ENCODE data around the gene TALDO1.
"Not testable (repeated sequence)": the region's sequence is repeated elsewhere in the genome, so short reads cannot be mapped to it uniquely, and the experiment has no call there.

The TALDO1 gene

DNA sequence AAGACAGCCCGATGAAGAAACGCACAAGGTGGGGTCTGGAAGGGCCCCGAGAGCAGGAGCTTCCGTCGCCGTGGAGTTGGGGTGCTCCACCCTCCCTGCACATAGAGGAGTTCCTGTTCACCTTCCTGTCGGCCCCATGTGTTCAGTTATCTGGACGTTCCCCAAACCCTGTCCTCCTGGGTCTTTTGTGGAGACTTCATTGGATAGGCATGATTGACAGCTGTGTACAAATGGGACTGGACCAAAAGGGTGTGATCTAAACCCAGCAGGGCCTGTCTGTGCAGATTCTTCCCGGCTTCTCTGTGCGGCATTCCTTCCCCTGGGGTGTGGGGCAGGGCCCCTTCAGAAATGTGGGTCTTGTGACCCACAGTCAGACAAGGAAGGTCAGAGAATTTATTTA is 9.4 kb upstream of the TALDO1 start:
- DNase-seq = not testable (repeated sequence)

- DNase-seq = no peak
Measured at GRCh38 chr11:742156-742546, 5.1 kb upstream of the TALDO1 start.

DNA sequence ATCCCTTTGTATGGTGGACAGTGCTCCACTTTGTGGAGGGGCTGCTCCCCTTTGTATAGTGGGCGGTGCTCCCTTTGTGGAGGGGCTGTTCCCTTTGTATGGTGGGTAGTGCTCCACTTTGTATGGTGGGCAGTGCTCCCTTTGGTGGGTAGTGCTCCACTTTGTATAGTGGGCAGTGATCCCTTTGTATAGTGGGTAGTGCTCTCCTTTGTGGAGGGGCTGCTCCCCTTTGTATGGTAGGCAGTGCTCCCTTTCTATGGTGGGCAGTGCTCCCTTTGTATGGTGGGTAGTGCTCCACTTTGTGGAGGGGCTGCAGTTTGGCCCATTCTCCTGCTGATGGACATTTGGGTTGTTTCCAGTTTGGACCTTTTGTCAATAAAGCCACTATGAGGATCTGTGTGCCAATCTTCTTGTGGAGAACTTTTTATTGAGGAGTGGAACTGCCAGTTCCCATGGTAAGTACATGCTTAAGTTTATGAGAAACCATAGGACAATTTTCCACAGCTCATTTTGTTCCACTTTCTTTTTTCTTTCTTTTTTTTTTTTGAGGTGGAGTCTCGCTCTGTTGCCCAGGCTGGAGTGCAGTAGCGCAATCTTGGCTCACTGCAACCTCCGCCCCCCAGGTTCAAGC is 4.6 kb upstream of the TALDO1 start:
- DNase-seq = no peak

DNA sequence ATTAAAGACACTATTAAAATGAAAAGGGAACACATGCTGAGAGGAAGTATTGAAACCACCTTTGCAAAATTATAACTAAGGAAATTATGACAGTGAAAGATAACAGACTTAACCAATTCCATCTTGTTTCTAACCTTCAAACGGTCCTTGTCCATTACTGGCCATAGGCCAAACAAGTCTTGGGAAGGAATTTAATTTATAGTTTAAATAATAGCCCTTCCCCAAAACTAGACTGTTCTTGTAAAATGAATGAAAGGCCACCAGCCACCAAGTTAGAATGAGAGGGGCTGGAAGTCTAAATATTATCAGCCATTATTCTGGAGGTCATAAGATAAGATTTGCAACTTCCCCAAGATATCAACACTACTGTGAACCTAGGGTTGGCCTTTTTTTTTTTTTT is 1.8 kb upstream of the TALDO1 start:
- DNase-seq = no peak

DNA sequence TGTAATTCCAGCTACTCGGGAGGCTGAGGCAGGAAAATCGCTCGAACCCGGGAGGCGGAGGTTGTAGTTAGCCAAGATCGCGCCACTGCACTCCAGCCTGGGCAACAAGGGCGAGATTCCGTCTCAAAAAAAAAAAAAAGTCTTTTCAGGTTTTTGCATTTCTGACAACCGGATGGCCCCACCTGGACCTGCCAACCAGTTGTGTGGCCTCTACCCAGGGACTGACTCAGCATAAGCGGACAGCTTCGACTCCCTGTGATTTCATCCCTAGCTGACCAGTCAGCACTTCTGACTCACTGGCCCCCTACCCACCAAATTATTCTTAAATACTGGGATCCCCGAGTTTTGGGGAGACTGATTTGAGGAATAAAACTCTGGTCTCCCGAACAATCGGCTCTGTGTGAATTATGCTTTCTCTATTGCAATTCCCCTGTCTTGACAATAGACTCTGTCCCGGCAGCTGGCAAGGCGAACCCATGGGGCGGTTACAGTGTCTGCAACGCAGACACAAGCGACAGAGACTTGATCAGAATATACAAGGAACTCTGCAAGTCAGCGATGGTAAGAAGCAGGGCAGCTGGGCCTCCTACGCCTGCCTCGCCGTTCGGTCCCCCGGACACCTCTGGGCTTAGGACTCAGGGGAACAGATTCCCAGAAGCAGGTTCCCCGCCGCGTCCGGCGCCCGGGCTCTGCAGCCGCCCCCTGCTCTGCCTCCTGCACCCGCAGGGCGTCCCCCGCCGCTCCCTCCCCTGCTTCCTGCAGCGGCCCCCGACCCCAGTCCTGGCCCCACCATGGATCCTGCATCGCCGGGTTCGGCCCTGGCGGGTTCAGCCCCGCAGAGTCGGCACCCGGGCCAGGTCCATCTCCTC is 741 bp upstream of the TALDO1 start:
- DNase-seq = peak; percentile 41

GRCh38 chr11:748007-748359 is 719 bp downstream of the TALDO1 start:
- DNase-seq = no peak

GRCh38 chr11:749731-750130 is 2.5 kb downstream of the TALDO1 start:
- no peak for DNase-seq

DNA sequence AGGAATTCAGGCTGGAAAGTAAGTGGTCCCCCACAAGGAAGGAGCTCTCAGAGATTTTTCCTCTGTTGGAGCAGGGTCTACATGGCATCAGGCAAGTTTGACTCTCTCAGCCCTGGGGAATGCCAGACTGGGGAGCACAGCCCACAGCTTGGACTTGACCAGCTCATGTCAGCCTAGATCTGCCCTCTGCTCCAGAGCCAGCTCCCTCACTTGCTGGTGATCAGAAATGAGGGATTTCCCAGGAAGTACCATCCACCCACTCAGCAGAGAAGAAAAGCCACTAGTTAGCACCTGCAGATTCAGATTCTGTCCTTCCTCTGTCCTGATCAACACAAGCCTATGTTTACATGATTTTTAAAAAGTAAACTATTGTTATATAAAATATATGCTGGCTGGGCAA is 13.0 kb downstream of the TALDO1 start:
- no peak for DNase-seq

DNA sequence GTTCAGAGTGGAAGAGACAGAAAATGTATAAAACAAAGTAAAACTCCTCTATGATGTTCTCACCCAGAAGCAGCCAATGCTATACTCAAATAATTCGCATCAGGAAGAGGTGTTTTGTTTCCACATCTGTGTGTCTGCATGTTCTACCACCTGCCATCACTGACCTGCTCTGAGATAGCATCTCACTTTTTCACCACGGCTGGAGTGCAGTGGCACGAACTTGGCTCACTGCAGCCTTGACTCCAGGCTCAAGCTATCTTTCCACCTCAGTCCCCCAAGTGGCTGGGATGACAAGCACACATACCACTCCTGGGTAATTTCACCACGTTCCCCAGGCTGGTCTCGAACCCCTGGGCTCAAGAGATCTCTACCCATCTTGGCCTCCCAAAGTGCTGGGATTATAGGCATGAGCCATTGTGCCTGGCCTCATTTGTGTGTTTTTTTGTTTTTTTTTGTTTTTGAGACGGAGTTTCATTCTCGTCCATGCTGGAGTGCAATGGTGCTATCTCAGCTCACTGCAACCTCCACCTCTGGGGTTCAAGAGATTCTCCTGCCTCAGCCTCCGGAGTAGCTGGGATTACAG is 14.4 kb downstream of the TALDO1 start:
- DNase-seq = no peak

GRCh38 chr11:762421-763072 is 15.3 kb downstream of the TALDO1 start:
- peak; percentile 19 for DNase-seq

DNA sequence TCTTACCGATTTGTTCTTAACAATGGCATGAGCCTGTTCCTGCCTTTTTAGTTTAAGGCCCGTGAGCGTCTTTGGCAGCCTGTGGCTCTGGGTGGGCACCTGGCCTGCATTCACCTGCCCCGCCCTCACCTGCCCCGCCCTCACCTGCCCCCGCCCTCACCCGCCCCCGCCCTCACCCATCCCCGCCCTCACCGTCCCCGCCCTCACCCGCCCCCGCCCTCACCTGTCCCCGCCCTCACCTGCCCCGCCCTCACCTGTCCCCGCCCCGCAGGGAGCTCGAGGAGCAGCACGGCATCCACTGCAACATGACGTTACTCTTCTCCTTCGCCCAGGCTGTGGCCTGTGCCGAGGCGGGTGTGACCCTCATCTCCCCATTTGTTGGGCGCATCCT is 15.8 kb downstream of the TALDO1 start:
- no peak for DNase-seq

DNA sequence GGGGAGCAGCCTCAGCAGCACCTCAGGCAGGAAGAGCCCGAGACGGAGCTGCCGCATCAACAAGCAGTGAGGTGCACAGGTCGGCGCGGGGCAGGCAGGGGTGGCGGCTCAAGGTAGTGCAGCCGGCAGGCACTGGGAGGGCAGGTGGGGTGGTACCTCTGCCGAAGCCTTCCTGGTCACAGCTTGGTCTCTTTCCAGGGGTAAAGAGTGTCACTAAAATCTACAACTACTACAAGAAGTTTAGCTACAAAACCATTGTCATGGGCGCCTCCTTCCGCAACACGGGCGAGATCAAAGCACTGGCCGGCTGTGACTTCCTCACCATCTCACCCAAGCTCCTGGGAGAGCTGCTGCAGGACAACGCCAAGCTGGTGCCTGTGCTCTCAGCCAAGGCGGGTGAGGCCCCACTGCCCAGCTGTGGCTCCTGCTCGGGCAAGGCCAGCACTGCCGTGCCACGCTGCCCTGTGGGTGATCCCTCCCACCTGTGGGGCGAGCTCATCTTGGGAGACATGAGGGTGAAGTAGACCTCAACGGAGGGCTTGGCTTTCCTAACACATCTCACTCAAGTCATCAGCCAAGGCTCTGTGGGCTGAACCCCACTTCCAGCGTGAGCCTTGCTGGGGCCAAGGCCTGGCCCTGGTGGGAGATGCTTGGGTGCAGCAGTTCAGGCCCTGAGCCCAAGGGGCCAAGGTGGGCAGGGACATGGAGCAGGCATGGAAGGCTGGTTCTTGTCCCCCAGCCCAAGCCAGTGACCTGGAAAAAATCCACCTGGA is 16.5 kb downstream of the TALDO1 start:
- DNase-seq = no peak

DNA sequence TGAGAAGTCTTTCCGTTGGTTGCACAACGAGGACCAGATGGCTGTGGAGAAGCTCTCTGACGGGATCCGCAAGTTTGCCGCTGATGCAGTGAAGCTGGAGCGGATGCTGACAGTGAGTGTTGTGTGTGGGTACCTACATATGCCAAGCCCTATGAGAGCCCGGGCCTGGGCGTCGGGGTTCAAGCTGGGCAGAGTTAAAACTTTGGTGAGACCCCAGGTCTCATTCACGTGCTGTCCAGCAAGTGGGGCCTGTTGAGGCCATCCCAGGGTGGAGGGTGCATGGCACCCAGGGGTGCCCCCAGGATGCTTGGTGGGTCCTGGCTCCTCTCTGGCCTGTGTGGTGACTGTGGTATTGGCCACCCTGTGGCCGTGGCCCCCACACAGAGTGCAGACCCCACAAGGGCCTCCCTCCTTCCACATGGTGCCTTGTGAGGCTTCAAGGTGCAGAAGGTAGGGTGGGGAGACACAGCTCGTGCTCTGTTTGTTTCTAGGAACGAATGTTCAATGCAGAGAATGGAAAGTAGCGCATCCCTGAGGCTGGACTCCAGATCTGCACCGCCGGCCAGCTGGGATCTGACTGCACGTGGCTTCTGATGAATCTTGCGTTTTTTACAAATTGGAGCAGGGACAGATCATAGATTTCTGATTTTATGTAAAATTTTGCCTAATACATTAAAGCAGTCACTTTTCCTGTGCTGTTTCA is 17.2 kb downstream of the TALDO1 start:
- DNase-seq = no peak

- DNase-seq = peak; percentile 59
Measured at GRCh38 chr11:765025-765801, 17.9 kb downstream of the TALDO1 start.

DNA sequence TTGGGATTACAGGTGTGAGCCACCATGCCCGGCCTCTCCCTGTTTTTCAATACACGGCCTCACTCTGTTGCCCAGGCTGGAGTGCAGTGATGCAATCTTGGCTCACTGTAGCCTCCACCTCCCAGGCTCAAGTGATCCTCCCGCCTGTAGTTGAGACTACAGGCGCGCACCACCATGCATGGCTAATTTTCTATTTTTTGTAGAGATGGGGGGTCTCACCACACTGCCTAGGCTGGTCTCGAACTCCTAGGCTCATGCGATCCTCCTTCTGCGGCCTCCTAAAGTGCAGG is 18.5 kb downstream of the TALDO1 start:
- DNase-seq = no peak

GRCh38 chr11:766106-766935 is 19.1 kb downstream of the TALDO1 start:
- DNase-seq = no peak

- DNase-seq = no peak
Measured at GRCh38 chr11:766936-767210, 19.6 kb downstream of the TALDO1 start.

DNA sequence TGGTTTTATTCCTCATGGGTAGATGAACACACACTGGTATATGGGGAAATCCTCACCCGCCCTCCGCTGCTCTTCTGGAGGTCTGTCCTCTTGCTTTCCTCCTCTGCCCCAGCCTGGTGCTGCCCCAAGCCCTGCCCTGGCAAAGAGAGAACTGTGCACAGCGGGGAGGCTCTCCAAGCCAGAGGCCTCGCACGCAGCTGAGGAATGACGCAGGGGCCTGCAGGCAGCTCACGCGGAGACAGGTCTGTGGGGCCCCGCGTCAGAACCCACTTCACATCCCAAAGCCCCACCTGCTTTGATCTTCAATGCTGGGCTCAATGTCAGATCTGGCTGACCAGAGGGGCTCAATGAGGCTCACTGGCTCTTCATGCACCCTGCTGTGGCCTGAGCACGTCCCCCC is 20.0 kb downstream of the TALDO1 start:
- DNase-seq = no peak

DNA sequence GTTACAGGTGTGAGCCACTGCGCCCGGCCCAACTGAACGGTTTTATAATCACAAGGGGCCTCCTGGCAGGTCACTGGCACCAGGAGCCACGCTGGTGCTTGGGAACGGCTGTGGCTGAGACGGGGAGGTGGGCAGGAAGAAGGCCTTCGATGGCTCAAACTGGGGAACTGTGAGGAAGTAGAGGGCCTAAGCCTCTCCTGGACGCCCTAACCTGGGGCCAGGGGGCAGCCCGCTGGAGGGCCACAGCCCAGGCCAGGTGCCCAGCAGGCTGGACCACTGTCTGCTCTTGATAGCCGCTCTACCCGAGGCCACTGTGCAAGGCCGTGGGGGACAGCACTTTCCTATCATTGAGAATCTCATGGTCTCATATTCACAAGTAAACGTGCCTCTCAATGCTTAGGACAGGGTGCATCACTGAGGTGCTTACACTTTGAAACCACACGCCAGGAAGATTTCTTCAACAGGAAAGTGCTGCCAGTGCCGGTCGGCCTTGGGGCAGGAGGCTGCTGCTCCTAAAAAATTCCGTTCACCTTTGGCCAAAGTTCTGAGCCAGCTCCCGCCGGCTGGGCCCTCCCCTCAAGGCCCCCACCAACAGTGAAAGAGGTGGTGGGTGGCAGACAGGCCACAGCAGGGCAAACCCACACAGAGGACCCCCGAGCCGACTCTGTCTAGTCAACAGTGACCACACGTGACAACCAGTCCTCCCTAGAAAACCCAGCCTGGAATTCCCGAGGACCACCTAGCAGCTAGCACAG is 22.8 kb downstream of the TALDO1 start:
- no peak for DNase-seq
